Activated CD8-positive, alpha-beta memory T cell treated with anti-CD3 and anti-CD28 coated beads, Interleukin-2, amount 50 U/mL, for 48 hours (primary cell): ENCODE results near the gene AMBRA1.
A peak's percentile ranks its signal among the peaks of the same experiment; 100 is the strongest.
"Not testable (repeated sequence)": the region's sequence is repeated elsewhere in the genome, so short reads cannot be mapped to it uniquely, and the experiment has no call there.

Experiments
- DNase-seq: peaks from one replicate; pipeline ENCODE4 v3.0.0-alpha.2; 2020

The AMBRA1 gene

DNA sequence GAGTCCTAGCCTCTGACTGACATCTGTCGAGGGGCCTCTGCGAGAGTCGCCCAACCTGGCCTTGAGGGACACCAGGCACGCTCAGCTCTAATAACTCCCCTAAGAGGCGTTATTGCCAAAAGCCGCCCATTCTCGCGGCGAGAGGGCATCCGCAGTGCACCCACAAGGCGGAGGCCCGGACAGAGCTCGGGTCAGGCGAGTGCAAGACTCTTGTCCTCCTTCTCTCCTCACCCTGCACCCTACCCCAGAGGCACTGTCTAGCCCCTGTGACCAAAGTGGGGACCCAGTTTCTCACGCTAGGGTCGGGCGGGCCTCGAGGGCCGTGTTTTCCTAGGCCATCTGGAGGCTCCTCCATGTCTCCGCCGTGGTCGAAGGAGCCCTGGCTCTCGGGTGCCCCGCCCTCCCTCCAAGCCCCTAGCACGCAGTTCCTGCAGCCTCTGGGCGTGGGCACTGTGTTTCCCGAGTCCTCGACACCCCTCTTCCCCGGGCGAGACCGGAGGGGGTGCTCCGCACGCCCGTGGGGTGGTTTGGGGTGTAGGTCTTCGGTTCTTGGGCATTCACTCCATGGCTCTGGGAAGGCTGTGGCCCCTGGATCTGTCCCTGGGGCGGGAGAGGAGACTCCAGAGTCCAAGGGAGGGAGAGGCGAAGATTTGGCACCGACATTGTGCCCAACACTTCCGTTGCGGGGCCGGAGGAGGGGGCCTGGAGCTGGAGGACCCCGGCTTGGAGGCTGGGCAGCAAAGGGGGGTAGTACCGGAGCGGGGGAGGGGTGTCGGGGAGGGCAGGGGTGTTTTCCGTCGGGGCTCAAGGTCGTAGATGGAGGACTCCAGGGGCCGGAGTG lies 203.3 kb downstream of the AMBRA1 start:
- DNase-seq: no peak

DNA sequence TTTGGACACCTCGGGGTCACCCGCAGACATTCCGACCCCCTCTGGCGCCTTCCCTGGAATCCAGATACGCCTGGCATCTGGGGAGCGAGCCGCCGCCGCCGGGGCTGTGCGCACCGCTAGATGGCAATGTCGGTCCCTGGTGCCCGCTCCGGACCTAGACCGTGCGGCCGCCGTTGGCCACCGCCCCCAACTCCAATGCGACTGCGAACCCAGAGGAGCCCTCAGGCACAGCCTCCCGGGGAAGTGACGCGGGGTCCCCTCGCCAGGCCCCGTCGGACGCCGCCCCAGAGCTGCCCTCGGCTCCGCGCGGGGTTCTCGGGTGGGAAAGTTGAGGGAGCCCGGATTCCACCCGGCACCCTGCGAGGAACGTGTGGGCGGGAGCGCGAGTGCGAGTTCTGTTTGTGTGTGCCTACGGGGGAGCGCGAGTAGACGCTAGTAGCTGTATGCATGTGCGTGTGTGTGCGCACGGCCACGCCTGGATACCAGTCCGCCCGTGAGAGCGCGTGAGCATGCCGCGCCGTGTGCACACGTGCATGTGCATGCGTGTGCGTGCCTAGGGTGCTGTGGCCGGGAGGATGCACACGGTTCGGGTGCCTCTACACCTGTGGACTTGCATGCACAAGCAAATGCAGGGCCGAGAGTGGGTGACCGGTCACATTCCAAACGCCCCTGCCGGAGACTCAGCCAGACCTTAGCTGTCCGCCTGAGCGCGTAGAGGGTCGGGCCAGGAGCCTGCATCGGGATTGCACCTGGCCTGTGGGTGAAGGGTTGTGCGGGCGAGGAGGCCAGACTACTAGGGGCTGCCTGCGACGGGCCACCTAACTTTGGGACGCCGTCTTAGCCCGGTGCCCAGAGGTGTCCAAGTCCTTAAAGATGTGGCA lies 204.1 kb downstream of the AMBRA1 start:
- peak; percentile 86 for DNase-seq

DNA sequence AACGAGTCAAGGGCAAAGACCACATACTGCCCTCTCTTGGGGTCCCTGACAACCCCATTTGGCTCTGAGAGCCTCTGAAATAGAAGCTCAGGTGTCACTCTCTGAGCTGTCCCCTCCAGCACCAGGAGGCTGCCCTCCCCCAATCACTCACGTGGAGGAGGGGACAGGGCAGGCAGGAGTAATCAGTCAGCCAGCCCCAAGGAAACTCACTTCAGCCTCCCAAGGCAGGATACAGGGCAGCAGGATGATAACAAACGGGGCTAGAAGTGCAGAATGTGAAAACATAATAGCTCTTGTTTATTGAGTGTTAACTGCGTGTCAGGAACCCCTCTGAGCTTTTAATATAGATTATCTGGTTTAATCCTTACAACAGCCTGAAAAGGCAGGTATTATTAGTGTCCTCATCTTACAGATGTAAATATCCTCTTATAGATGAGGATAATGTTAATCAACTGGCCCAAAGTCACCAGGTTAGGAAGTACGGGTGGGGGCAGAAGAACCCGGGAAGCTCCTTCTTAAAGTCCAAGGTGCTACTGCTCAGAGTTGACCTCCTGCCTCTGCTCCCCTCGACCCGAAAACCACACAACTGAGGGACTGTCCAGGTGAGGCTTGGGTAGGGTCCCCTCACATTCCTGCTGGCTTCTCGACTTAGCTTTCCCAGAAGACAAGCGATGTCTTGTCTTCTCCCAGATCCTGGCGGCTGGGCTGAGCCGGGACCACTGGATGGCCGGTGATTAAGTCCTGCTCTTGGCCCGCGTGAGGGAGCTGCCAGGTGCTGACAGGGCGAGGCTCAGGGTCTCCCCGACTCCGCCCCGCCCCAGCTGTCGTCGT lies 205.0 kb downstream of the AMBRA1 start:
- no peak for DNase-seq

DNA sequence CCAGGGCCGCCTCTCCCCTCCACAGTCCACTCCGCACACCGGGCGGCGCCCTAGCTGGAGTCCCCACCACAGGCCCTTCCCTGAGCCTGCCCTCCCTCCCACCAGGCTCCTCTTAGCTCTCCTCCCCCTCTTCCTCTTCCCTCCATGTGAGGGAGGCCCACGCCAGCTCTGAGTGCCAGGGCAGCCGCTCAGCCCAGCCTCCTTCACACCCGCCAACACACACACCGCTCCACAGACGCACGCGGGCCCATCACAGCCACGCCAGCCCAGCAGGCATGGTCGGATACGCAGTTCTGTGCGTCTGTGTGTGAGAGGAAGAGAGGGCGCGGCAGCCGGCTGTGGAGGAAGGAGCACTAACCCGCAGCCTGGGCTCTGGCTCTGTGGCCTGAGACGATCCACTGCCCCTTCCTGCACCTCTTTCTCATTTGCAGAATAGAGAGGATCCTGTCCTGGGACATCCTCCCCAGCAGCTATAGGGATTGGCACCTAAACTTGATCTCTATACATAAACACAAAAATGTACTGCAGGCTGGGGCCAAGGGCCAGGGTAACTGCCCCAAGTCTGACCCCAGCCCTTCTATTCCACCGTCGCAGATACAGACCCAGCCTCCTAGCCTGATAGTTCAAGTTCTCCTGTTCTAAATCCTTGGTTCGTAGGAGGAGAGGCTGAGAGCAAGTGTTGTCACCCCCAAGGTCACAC lies 205.8 kb downstream of the AMBRA1 start:
- no peak for DNase-seq

DNA sequence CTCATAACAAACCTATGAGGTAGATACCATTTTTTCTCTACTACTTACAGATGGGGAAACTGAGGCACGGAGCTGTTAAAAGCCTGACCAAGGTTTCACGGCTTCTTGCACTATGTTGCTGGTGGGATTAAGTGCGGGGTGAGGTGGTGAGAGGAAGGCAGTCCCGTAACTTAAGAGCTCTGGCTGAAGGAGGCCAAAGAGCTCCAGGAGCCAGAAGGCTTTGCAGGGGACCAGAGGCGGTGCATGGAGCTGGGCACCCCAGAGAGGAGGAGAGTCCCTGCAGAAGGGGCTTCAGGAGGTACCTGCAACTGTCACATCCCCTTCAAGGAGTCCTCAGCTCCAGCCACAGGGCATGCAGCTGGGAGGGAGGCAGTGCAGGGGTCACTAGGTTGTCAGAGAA lies 206.4 kb downstream of the AMBRA1 start:
- DNase-seq: no peak

DNA sequence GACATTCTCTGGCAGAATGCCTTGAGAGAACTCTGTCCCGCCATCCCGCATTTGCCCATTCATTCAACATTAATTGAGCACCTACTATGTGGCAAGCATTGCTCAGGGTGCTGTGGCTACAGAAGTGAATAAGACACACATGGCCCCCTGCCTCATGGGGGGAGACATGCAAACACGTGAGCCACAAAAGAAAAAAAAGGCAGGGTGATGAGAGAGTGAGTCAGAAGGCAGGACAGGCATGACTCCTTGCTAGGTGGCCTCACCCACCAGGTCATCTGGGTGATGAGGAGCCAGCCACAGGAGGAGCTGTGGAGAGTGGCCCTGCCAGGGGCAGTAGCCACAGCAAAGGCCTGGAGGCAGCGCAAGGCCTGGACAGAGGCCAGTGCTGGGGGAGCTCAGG lies 207.1 kb downstream of the AMBRA1 start:
- DNase-seq: no peak

DNA sequence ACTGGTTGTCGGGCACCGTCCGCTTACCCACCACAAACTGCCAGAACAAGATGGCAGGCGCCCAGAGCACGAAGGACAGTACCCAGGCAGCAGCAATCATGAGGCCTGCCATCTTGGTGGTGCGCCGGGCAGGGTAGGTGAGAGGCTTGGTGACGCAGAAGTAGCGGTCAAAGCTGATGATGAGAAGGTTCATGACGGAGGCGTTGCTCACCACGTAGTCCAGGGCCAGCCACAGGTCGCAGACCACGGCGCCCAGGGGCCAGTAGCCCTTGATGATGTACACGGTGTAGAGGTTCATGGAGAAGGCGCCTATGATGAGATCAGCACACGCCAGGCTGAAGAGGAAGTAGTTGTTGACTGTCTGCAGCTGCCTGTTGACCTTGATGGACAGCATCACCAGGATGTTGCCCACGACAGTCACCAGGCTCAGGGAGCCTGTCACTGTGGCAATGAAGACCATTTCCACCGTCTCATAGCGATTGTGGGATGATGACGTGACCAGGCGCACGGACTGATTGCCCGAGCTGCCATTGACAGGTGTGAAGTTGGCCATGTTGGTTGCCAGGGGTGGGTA lies 207.7 kb downstream of the AMBRA1 start:
- DNase-seq: no peak

DNA sequence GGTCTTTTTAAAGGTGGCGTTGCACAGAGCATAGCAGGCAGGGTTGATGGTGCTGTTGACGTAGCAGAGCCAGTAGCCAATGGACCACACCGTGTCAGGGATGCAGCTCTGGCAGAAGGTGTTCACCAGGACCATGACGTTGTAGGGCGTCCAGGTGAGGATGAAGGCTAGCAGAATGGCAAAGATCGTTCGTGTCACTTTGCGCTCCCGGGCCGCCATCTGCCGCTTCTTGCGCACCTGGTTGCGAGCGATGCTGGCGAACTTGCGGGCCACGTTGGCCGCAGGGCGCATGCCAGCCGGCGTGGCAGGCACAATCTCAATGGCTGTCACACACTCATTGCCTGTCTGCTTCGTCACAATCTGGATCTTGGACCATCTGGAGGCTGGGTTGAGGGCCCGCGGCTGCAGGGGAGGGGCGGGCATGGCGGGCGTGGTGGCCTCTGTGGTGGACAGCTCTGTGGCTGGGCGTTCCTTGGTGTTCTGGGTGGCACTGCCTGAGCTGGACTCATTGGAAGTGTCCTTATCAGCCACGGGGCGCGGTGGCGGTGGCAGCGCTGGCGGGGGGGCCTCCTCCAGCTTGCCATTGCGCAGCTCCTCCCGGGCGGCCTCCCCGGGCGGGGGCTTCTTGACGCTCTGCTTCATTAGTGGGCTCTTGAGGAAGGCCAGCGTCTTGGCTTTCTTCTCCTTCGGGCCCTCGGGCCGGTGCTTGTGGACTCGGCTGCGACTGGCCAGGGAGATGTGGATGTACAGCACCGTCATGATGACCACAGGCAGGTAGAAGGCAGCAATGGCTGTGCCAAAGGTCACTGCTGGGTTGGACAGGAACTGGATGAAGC lies 208.4 kb downstream of the AMBRA1 start:
- no peak for DNase-seq

DNA sequence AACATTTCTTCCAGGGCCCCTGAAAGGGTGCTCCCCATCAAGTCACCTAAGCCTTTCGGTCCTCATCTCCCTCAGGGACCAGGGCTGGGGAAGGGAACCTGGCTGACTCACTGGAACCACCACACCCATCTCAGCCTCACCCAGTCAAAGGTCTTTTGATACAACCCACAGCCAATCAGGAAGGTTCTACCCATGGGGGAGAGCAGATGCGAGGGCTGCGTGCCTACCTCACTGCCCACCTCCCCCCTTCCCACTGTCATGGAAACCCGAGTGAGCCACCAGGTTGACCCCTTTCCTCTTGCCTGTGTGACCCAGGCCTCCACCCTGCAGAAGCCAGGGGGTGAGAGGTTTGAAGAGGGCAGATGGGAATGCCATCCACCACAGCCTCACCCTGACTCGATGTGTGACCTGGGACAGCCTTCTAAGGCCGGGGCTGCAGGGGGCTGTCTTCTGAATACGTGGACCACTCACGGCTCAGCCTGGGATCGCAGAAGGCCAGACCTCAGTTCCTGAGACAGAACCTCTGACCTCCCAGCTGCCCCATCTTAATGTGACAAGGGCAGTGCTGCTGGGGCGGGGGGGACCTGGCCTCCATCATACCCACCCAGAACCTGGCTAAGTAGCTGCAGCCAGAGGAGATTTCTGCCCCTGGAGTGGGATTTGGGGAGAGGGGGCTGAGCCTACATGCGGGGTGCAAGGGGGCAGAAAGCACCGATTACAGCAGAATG lies 209.7 kb downstream of the AMBRA1 start:
- no peak for DNase-seq

DNA sequence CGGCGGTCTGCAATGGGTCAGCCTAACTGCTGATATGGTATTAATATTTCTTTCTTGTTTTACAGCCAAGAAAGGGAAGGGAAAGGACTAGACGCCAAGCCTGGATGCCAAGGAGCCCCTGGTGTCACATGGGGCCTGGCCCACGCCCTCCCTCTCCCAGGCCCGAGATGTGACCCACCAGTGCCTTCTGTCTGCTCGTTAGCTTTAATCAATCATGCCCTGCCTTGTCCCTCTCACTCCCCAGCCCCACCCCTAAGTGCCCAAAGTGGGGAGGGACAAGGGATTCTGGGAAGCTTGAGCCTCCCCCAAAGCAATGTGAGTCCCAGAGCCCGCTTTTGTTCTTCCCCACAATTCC lies 210.4 kb downstream of the AMBRA1 start:
- no peak for DNase-seq

DNA sequence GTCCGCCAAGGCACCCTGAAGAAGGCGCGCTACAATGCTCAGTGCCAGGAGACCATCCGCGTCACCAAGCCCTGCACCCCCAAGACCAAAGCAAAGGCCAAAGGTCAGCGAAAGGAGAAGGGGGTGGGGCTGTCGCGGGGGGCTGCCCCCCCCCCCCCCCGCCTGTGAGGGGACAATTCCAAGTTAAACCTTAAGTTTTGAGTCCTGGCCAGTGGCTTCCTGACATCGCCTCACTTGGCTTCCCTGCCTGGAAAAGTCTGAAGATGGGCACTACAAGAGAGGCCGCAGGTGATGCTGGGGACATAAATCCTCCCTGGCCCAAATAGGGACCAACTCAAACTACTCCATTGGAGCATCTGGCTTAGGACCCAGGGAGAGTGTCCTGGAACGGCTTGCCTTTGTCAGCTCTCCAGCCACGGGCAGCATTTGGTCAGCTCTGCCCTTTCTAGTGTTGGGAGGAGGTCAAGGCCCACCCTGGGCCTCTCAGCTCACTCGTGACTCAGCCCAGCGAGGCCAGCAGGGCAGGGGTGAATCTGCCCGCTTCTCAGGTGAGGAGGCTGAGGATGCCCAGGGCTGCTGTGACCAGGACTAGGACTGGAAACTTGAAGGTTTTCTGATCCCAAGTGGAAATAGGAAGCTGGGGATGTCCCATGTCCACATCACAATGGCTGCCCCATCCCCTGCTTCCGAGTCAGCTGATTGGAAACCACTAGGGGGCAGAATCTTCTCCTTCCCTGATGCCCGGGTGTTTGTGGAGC lies 211.0 kb downstream of the AMBRA1 start:
- no peak for DNase-seq

DNA sequence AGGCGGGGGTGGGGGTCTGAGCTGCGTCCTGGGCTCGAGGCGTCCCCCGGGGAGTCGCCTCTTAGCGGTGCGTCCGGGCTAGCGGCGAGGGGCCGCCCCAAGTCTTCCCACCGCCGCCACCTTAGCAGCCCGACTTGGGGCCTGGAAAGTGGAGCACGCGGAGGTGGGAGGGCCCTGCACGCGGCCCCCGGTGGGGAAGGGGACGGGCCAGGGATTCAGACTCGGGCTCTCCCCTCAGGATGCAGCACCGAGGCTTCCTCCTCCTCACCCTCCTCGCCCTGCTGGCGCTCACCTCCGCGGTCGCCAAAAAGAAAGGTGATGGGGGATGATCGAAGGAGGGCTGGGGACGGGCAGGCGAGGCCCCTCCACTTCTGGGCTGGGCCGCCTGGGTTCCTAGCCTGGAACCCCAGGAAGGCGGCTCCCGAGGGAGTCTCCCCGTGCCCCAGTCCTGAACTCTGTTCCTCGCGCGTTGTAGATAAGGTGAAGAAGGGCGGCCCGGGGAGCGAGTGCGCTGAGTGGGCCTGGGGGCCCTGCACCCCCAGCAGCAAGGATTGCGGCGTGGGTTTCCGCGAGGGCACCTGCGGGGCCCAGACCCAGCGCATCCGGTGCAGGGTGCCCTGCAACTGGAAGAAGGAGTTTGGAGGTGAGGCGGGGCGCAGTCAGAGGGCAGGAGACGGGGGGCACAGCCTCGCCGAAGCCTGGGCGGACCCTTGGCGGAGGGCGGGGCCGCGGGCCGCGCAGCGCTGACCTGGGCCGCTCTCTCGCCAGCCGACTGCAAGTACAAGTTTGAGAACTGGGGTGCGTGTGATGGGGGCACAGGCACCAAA lies 211.8 kb downstream of the AMBRA1 start:
- DNase-seq: peak; percentile 68

DNA sequence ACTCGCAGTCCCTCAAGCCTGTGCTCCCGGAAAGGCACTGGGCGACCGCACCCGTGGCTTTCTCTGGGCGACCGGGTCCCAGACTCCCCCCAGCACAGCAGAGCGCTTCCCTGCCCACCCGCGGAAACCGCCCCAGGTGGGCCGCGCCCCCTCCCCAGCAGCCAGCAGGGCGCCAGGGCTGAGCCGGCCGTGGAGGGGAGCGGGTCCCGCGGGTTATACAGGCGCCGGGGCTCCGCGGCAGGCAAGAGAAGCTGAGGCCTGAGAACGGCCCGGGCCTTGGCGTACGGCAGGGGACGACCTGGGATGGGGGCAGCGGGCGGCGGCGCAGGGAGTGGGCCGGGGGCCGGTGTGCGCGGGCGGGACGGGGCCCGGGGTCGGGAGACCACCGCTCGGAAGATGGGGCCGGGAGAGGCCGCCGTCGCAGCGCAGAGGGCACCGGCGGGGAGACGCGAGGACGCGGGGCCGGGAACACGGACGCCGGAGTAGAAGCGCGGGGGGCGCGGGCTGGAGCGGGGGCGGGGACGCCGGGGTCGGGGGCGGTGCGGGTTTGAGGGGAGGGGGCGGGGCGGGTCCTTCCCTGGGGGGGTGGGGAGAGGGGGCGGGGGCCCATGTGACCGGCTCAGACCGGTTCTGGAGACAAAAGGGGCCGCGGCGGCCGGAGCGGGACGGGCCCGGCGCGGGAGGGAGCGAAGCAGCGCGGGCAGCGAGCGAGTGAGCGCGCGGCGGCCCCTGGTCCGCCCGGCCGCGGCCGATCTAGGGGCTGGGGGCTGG lies 212.6 kb downstream of the AMBRA1 start, which contains the start of gene MDK:
Gene MDK (plus strand): TSS at position 622 of the 771 bp plus-strand sequence. CDS start 389 bp downstream, outside the sequence.
- peak; percentile 64 for DNase-seq

DNA sequence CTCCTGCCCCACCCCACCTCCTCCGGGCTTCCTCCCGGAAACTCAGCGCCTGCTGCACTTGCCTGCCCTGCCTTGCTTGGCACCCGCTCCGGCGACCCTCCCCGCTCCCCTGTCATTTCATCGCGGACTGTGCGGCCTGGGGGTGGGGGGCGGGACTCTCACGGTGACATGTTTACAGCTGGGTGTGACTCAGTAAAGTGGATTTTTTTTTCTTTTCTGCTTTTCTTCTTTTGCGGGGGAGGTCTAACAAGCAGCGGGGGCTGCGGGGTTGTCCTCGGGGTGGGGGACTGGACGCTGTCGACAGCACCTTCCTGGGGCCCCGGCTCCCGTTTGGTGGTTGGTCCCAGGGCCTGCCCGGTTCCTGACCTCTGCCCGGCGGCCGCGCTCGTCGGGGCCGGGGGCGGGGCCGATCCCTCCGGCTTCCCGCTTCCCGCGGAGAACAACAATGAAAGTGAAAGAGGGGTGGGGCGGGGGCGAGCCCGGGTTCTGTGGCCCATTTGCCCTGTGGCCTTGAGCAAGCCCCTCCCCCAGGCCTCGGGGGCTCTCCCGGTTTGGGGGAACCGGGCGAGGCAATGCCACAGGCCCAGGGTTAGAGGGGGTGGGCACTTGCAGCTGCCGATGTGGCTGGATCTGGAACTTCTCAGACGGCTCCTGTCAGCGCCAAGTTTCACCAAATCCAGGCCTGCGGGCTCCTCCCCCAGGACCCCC lies 213.3 kb downstream of the AMBRA1 start:
- peak; percentile 83 for DNase-seq

DNA sequence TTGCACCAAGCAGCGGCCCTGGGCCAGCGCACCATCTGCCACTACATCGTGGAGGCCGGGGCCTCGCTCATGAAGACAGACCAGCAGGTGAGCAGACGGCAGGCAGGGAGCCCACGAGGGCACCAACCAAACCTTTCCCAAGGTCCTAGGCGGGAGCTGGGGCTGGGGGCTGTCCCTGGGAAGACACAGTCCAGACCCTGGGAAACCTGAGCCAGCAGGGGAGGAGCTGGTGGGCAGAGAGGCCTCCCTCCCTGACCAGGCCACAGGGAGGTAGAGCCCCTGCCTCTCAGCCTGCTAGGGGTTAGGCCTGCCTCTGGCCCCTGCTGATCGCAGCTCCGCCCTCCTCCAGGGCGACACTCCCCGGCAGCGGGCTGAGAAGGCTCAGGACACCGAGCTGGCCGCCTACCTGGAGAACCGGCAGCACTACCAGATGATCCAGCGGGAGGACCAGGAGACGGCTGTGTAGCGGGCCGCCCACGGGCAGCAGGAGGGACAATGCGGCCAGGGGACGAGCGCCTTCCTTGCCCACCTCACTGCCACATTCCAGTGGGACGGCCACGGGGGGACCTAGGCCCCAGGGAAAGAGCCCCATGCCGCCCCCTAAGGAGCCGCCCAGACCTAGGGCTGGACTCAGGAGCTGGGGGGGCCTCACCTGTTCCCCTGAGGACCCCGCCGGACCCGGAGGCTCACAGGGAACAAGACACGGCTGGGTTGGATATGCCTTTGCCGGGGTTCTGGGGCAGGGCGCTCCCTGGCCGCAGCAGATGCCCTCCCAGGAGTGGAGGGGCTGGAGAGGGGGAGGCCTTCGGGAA lies 214.1 kb downstream of the AMBRA1 start:
- not testable (repeated sequence) for DNase-seq

DNA sequence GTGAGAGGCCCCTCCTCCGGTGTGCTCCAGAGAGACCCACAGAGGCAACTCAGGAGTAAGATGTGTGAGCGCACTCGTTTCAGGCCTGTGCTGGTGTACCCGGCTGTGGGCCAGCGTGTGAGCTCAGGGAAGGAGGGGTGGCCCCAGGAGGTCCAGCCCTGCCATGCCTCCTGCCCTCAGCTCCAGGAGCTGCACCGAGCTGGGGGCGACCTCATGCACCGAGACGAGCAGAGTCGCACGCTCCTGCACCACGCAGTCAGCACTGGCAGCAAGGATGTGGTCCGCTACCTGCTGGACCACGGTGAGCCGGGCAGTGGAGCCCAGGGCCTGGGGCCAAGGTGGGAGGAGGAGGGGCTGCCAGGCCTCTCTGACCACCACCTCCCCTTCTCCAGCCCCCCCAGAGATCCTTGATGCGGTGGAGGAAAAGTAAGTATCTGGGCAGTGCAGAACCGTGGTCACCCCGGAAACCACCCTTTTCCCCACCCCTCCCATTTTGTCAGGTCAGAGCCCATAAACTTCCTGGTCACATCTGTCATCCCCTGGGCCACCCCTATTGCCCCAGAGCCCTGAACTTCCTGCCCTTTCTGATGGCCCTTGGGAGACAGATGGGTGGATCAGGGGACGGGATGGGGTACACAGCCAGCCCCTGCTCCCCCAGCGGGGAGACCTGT lies 214.9 kb downstream of the AMBRA1 start:
- DNase-seq: no peak
